ENCODE data around the gene LRRC8B. TPM values are rescaled to one million over a fixed set of nuclear protein-coding genes. Genes with fewer than 3 reads are reported as not detected.

LRRC8B gene
- total and polyA plus RNA-seq, 2 of the 8 experiments (the other 6 are each of a cell fraction or from before 2014, with no cell fraction given) = 18.4 to 29.2 TPM

GRCh38 chr1:89580036-89580435 is 55.4 kb downstream of the LRRC8B start (continued):
- no peak for TF ChIP-seq CTCF (IDR thresholded peaks at IDR 0.05; ENCODE audit: control extremely low read depth in 1 of 3, insufficient read depth in 1 of 3, low read depth in 1 of 3, low read length in 3 of 3)
- TF ChIP-seq USF2 (IDR thresholded peaks at IDR 0.05; ENCODE audit: low read length) = no peak
- TF ChIP-seq ASH2L (IDR thresholded peaks at IDR 0.05; ENCODE audit: low read length) = no peak

All from H1 (cell line).